MM.1S (cell line): ENCODE results near the gene AP2A1.

Experiments used
- DNase-seq: peaks from one replicate; pipeline ENCODE4 v3.0.0-alpha.2; 2015
- H2AFZ ChIP-seq: fragments of 300-600 bp; sonication (generic); 2 replicates; pipeline ENCODE4 v1.6.0; 2016; ENCODE audit warnings: antibody characterized with exemption, low read length
- H3F3A ChIP-seq: fragments of 300-600 bp; sonication (generic); 2 replicates; pipeline ENCODE4 v1.6.1; 2016; ENCODE audit warnings: mild to moderate bottlenecking, antibody characterized with exemption, low read length, moderate library complexity, mixed read lengths; ENCODE audit not compliant: insufficient read depth
- H3K27ac ChIP-seq: fragments of 300-600 bp; sonication (generic); 2 replicates; pipeline ENCODE4 v1.5.1; 2016; ENCODE audit warnings: mild to moderate bottlenecking, low read length
- H3K27me3 ChIP-seq: fragments of 300-600 bp; sonication (generic); replicated peaks from 2 replicates; pipeline ENCODE4 v1.6.0; 2016; ENCODE audit warnings: low read length; ENCODE audit not compliant: insufficient read depth
- H3K36me3 ChIP-seq: fragments of 300-600 bp; sonication (generic); replicated peaks from 2 replicates; pipeline ENCODE4 v1.6.1; 2016; ENCODE audit warnings: mild to moderate bottlenecking, low read length, mixed read lengths; ENCODE audit not compliant: insufficient read depth
- H3K4me1 ChIP-seq: fragments of 300-600 bp; sonication (generic); 2 replicates; pipeline ENCODE4 v1.6.1; 2016; ENCODE audit warnings: low read length, mixed read lengths
- H3K4me2 ChIP-seq: fragments of 300-600 bp; sonication (generic); 2 replicates; pipeline ENCODE4 v1.6.0; 2016; ENCODE audit warnings: low read depth, low read length
- H3K4me3 ChIP-seq: fragments of 300-600 bp; sonication (generic); 2 replicates; pipeline ENCODE4 v1.5.1; 2016; ENCODE audit warnings: low read length, mixed read lengths
- H3K79me2 ChIP-seq: fragments of 300-600 bp; sonication (generic); 2 replicates; pipeline ENCODE4 v1.6.1; 2016; ENCODE audit warnings: mixed run types, low read length, mixed read lengths
- H3K9ac ChIP-seq: fragments of 300-600 bp; sonication (generic); 2 replicates; pipeline ENCODE4 v1.6.1; 2016; ENCODE audit warnings: low read length, mixed read lengths
- H3K9me2 ChIP-seq: fragments of 300-600 bp; sonication (generic); replicated peaks from 2 replicates; pipeline ENCODE4 v1.6.1; 2016; ENCODE audit warnings: mild to moderate bottlenecking, low read length, mixed read lengths; ENCODE audit not compliant: insufficient read depth
- H3K9me3 ChIP-seq: fragments of 300-600 bp; sonication (generic); replicated peaks from 2 replicates; pipeline ENCODE4 v1.6.1; 2016; ENCODE audit warnings: mild to moderate bottlenecking, low read length, mixed read lengths; ENCODE audit not compliant: insufficient read depth
- H4K20me1 ChIP-seq: fragments of 300-600 bp; sonication (generic); 2 replicates; pipeline ENCODE4 v1.6.1; 2016; ENCODE audit warnings: mild to moderate bottlenecking, low read length, moderate library complexity, mixed read lengths; ENCODE audit not compliant: insufficient read depth
- EZH2 ChIP-seq: fragments of 300-600 bp; sonication (generic); optimal IDR thresholded peaks from 2 replicates; pipeline ENCODE3; 2017; ENCODE audit warnings: low read depth, mild to moderate bottlenecking, antibody characterized with exemption, low read length, mixed read lengths
- EZH2phosphoT487 ChIP-seq: fragments of 300-600 bp; sonication (generic); IDR thresholded peaks from 2 replicates; pipeline ENCODE4 v1.6.1; 2018; ENCODE audit warnings: antibody characterized with exemption, low read length
- TF ChIP-seq, protein P1 (sequence below): fragments of 300-600 bp; sonication (generic); IDR thresholded peaks from 2 replicates; pipeline ENCODE4 v1.5.1; 2016; ENCODE audit warnings: antibody characterized with exemption, low read length, mixed read lengths

The AP2A1 gene

DNA sequence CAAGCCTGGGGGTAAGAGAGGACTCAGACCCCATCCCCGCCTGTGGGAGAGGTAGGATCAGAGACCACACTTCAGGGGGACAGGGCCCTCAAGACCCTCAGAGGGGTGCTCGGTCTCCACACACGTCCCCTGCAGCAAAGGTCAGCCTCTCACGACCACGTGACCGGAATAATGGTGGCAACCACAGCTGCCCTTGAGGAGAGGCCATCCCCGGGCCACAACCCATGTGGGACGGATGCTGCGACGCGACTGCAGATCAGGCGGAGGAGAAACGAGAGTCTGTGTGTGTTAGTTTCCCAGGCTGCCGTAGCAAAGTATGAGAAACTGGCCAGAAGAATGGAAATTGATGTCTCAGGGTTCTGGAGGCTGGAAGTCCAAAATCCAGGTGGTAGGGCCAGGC is 60.2 kb downstream of the AP2A1 start:
- Histone ChIP-seq H3K79me2 (peaks cover 36% of the 10 kb centered on the region), H3K27ac (no peak overlapping the region), H3K9me3 (no peaks in the 10 kb centered on the region), H3F3A (no peaks in the 10 kb centered on the region), H3K4me3 (no peak overlapping the region), H3K36me3 (no peaks in the 10 kb centered on the region; the same call in 1 of the 2 replicates), H3K9me2 (no peaks in the 10 kb centered on the region), H3K4me2 (no peak overlapping the region), H3K27me3 (no peaks in the 10 kb centered on the region), H3K9ac (no peak overlapping the region), H4K20me1 (no peaks in the 10 kb centered on the region), H3K4me1 (no peaks in the 10 kb centered on the region), H2AFZ (no peak overlapping the region)
- DNase-seq, result no peak
- TF ChIP-seq EZH2phosphoT487 (no peak), EZH2 (no peak)
- TF ChIP-seq, protein P1, sequence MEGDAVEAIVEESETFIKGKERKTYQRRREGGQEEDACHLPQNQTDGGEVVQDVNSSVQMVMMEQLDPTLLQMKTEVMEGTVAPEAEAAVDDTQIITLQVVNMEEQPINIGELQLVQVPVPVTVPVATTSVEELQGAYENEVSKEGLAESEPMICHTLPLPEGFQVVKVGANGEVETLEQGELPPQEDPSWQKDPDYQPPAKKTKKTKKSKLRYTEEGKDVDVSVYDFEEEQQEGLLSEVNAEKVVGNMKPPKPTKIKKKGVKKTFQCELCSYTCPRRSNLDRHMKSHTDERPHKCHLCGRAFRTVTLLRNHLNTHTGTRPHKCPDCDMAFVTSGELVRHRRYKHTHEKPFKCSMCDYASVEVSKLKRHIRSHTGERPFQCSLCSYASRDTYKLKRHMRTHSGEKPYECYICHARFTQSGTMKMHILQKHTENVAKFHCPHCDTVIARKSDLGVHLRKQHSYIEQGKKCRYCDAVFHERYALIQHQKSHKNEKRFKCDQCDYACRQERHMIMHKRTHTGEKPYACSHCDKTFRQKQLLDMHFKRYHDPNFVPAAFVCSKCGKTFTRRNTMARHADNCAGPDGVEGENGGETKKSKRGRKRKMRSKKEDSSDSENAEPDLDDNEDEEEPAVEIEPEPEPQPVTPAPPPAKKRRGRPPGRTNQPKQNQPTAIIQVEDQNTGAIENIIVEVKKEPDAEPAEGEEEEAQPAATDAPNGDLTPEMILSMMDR, result no peak

DNA sequence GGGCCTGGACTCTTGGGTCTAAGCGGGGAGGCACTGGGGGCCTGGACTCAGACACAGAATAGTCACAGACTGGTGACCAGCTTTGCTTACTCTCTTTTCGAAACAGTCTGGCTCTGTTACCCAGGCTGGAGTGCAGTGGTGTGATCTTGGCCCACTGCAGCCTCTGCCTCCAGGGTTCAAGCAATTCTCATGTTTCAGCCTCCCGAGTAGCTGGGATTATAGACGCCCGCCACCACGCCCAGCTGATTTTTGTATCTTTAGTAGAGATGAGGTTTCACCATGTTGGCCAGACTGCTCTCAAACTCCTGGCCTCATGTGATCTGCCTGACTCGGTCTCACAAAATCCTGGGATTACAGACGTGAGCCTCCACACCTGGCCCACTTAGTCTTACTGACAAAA is 62.4 kb downstream of the AP2A1 start:
- no peaks in the 10 kb centered on the region for H3K9me3 ChIP-seq
- no peaks in the 10 kb centered on the region for H4K20me1 ChIP-seq
- no peaks in the 10 kb centered on the region for H3K4me1 ChIP-seq
- H3K9me2 ChIP-seq, result no peaks in the 10 kb centered on the region
- H3K27ac ChIP-seq, result no peak overlapping the region
- H3K27me3 ChIP-seq, result no peaks in the 10 kb centered on the region
- H3K4me3 ChIP-seq, result no peak overlapping the region
- H2AFZ ChIP-seq, result no peak overlapping the region
- TF ChIP-seq, protein P1, result no peak
- TF ChIP-seq EZH2, result no peak
- no peak for TF ChIP-seq EZH2phosphoT487
- H3K4me2 ChIP-seq, result no peak overlapping the region
- H3K9ac ChIP-seq, result no peak overlapping the region
- no peak for DNase-seq
- H3F3A ChIP-seq, result no peaks in the 10 kb centered on the region
- no peaks in the 10 kb centered on the region; the same call in 1 of the 2 replicates for H3K36me3 ChIP-seq
- H3K79me2 ChIP-seq, result peaks cover 23% of the 10 kb centered on the region

DNA sequence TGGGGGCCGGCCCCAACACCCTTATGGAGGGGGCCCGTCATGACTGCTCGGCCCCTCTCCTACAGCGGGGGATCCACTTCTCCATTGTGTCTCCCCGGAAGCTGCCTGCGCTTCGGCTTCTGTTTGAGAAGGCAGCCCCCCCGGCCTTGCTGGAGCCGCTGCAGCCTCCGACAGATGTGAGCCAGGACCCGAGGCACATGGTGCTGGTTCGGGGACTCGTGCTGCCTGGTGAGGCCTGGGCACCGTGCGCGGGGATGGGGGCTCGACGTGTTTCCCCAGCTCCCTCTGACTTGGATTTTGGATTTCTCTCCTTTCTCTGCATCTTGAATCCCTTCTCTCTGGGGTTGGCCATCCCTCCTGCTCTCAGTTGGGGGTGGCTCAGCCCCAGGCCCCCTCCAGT is 62.9 kb downstream of the AP2A1 start:
- Histone ChIP-seq H3K4me1 (no peaks in the 10 kb centered on the region), H3K27me3 (no peaks in the 10 kb centered on the region), H3K27ac (no peak overlapping the region), H3K9me2 (no peaks in the 10 kb centered on the region), H4K20me1 (no peaks in the 10 kb centered on the region), H3K4me3 (no peak overlapping the region), H3K9me3 (no peaks in the 10 kb centered on the region), H3K9ac (no peak overlapping the region), H3F3A (no peaks in the 10 kb centered on the region), H3K4me2 (no peak overlapping the region), H2AFZ (no peak overlapping the region), H3K36me3 (no peaks in the 10 kb centered on the region; the same call in 1 of the 2 replicates), H3K79me2 (peaks cover 17% of the 10 kb centered on the region)
- DNase-seq, result no peak
- TF ChIP-seq EZH2 (no peak), EZH2phosphoT487 (no peak)
- TF ChIP-seq, protein P1, result no peak
